HG03460 (cell line): Measurements from ENCODE around the gene THOC6.

Experiments
- ATAC-seq: cut with Tn5 transposase; IDR thresholded peaks from one replicate; pipeline ENCODE4 v1.9.1; 2021; ENCODE audit not compliant: unreplicated experiment

THOC6 gene

GRCh38 chr16:3014971-3015370 is 8.9 kb upstream of the THOC6 start:
- no peak for ATAC-seq

DNA sequence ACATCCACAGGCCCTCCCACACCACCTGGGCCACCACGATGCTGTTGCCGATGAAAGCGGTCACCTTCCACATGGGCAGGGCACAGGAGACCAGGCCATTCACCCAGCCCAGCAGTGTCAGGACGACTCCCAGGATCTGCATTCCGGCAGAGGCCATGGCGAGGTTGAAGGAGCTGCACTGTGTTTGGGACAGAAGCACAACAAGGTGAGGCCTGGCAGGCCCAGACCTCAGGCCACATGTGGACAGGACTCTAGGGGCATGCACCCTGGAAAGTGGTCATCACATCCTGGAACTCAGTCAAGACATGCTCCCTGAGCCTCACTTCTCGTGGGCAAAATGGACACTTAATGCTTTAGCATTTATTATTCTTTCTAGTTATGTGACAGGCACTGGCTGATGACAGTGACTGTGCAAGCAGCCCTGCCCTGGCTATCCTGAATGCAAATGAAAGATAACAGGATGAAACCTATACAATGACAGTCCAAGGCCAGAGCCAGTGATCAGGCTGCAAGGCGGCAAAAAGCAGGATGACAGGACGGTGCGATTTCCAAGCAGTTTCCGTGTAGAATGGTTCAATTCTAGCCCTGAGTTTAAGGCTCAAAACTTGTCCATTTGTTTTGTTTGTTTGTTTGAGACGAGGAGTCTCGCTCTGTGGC is 7.8 kb upstream of the THOC6 start:
- ATAC-seq: no peak

GRCh38 chr16:3017344-3017743 is 6.5 kb upstream of the THOC6 start:
- no peak for ATAC-seq

GRCh38 chr16:3017794-3018506 is 5.9 kb upstream of the THOC6 start, which contains the start of gene CLDN6:
TSS of gene CLDN6 (minus strand) at chr16:3018183. CDS start at chr16:3016021, 2,162 bp downstream.
- no peak for ATAC-seq

- ATAC-seq: no peak
Measured at GRCh38 chr16:3019594-3020246, 4.1 kb upstream of the THOC6 start.

DNA sequence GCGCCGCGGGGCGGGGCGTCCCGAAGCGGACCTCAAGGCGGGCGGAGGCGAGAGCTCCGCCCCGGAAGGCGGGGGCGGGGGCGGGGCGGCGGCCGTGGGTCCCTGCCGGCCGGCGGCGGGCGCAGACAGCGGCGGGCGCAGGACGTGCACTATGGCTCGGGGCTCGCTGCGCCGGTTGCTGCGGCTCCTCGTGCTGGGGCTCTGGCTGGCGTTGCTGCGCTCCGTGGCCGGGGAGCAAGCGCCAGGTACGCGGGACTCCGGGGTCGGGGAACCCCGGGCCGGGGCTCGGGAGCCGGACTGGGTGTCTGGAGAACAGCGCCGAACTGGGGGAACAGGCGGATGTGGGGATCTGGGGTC is 3.6 kb upstream of the THOC6 start, which contains the start of gene TNFRSF12A:
Gene TNFRSF12A, plus strand, starts transcription at position 122 of the 357 bp plus-strand sequence. Its CDS starts 30 bp downstream, at position 152.
- no peak for ATAC-seq

DNA sequence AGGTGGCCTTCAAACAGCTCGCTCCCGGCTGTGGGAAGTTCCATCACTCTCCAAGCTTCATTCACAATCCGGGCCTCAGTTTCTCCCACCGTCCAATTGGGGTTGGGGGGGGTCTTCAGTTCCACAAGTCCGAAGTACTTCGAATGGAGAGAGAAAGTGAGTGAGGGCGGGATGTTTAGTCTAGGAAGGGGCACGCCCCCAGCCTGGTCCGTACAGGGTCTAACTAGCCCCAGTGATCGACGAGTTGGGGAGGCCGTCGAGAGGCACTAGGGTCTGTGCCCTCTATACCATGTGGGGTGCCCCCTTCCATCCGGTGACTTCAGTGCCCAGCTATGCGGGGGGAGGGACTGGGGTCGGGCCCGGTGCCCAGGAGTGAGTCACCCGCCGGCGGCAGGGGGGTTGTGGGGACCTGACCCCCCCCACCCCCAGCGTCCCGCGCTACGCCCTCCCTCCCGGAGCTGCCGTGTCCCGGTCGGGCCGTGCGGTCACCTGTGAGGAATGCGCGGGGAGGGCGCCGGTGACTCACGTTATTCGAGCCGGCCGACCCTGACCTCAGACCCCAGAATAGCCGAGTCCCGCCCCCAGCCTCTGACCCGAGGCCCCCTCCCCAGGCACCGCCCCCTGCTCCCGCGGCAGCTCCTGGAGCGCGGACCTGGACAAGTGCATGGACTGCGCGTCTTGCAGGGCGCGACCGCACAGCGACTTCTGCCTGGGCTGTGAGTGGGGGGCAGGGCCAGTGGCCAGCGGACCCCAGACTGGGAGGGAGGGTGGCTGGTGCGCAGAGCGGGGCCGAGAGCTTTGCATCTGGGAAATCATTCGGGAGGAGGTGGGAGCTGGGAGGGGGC is 3.0 kb upstream of the THOC6 start:
- ATAC-seq: no peak

GRCh38 chr16:3021449-3022207 is 2.2 kb upstream of the THOC6 start:
- no peak for ATAC-seq

GRCh38 chr16:3022208-3022683 is 1.6 kb upstream of the THOC6 start:
- no peak for ATAC-seq

- no peak for ATAC-seq
Measured at GRCh38 chr16:3022684-3023414, 986 bp upstream of the THOC6 start.

DNA sequence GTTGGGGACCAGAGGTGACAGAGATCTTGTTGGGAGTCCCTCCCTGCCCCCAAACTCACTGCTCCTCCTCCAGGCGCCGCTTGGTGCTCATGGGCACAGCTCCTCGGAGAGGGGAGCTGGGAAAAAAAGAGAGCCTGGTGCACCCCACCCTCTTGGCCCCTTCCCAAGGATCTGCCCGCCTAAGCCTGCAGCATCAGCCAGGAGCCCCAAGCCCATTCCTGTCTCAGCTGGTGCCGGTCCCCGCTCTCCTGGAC is 493 bp upstream of the THOC6 start:
- ATAC-seq: no peak

- ATAC-seq: no peak
Measured at GRCh38 chr16:3025032-3026002, 1.5 kb downstream of the THOC6 start.

DNA sequence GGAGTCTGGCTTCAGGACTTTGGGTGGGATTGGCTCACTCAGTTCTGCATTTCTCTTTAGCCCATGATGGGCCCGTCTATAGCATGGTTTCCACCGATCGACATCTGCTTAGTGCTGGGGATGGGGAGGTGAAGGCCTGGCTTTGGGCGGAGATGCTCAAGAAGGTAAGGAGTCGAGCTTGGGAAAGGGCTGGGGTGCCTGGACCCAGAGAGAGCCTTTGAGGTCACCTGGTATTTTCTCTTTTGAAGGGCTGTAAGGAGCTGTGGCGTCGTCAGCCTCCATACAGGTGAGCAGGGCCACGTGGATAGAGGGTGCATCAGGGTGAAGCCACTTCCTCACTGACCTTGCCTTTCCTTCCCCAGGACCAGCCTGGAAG is 2.2 kb downstream of the THOC6 start:
- ATAC-seq: no peak

DNA sequence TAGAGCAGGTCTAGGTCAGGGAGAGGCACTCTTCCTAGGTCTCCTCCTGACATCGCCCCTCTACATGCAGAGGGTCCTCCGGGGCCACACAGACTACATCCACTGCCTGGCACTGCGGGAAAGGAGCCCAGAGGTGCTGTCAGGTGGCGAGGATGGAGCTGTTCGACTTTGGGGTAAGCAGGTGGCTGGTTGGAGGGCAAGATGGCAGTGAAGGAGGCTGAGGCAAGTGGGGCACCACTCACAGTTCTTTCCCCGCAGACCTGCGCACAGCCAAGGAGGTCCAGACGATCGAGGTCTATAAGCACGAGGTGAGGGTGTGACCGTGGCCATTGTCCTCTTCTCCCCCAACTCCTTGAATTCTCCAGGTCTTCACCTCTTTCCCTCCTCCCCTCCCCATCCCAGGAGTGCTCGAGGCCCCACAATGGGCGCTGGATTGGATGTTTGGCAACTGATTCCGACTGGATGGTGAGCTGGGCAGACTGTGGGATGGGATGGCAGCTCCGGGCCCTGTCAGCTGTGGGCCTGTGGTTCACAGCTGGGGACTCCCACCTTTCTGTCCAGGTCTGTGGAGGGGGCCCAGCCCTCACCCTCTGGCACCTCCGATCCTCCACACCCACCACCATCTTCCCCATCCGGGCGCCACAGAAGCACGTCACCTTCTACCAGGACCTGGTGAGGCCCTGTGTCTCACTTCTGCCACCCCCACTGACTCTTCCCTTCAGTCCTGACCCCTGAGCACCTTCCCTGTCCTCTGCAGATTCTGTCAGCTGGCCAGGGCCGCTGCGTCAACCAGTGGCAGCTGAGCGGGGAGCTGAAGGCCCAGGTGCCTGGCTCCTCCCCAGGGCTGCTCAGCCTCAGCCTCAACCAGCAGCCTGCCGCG is 3.0 kb downstream of the THOC6 start:
- ATAC-seq: no peak

- no peak for ATAC-seq
Measured at GRCh38 chr16:3027489-3027795, 3.6 kb downstream of the THOC6 start.

DNA sequence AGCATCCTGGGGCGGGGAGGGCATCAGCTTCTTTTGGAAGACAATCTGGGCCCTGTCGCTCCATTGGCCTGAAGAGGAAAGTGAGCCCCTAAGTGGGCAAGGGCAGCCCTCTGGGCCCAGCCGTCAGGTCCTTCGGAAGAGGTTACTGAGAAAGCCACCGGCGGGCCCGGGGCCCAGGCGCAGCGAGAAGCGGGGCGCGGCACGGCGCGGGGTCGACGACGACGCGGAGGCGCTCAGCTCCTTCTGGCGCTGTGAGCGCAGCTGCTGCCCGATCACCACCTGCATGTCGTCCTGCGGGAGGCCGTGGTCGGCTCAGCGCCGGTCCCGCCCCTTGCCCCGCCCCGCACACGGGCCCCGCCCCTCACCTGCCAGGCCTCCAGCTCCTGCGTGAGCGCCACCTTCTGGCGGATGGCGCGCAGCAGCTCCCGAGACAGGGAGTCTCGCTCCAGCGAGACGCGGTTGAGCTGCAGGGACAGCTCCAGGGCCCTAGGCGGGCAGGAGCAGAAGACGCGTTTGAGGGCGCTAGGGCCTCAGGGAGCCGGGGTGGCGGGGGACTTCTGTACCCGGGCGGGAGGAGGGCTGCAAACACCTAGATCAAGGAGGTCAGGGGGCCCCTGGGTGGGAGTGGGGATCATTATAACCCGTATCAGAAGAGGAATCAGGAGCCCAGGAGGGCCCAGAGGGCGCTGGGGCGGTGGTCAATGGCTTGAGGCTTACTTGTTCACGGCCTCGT is 4.3 kb downstream of the THOC6 start:
- peak; percentile 32 for ATAC-seq

DNA sequence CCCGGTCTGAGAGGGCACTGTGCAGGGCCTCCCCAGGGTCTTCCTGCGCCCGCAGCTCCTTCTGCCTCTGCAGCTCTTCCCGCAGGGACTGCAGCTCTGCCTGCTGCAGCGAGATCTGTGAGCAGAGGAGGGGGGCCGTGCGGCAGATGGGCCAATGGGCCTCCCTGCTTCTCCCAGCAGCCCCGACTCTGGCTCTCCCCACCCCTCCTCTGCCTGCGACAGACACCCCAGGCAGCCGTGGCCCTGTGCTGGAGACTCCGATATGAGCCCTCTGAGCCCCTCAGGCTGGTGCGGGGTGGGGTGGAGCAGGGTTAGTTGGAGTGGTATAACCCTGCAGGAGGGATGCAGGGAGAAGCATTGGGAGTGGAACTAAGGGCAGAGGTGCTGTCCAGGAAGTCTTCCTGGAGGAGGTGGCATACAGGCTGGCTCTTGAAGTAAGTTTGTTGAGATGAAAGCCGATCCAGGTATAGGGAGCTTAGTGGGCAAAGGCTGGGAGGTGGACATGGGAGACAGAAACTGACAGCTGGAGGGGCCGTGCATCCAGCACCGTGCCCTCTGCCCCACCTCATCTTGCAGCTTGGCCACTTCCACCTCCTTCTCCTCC is 5.0 kb downstream of the THOC6 start:
- ATAC-seq: no peak
